Measurements from ENCODE around the gene CAST. TPM values are rescaled to one million over a fixed set of nuclear protein-coding genes. Genes with fewer than 3 reads are reported as not detected.

The CAST gene
- total RNA-seq, 1 donor from 2014 or later, result 523 TPM

DNA sequence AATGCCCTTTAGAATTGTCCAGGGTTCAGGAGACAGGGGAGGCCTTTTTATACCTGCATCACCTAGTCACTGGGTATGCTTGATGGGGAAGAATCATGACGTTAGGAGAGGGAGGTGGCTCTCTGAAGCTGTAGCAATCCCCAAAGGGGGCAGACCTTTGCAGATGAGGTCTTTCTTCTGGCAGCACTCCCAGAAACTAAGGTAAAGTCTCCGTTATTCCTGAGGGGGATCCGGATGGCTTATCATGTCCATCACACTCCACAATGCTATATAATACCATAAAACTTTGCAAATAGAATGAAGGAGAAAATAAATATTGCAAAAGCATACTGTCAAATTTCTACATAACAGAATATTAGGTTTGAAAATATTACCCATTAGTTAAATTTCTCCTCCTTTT lies 21.5 kb upstream of the CAST start:
- no peak for DNase-seq
- intact Hi-C loops (cut with micrococcal nuclease), result no loop called here
- no peak for ATAC-seq

DNA sequence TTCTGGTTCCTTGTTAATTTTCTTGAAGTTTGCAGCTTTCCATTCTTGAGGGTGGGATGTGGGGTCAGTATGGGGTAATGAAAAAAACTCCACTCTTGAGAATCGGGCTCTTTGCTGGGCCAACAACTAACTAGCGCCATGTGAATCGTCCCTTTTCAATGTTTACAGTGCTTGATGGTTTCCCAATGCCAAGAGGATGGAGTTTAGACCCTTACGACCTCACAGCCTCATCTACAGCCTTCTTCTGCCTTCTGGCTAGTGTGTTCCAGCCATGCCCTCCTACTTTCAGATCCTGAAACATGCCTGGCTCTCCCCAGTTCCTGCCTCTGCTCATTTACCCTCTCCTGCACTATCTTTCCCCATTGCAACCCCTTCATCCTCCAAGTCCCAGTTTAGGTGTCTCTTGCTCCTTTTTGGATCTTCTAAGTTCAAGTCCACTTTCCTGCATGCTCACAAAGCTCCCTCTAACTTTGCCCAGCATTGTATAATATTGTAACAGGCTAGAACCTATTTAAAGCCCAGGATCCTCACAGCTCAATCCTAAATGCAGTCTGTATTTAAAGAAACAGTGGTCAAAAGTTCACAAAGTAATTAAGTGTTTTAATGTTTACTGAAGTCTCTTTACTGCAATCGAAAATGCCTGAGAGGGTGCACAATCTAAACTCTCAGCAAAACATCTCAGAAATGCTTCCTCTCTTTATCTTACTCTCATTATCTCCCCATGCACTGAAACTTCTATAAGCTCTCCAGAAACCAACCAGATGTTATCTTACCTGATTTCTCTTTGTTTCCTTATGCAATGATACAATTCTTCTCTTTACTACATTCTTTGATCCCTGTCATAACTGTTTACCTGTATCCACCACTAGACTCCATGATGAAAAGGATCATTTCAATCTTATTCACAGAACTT lies 20.6 kb upstream of the CAST start:
- ATAC-seq, result no peak
- intact Hi-C loops (cut with micrococcal nuclease), result no loop called here
- DNase-seq, result no peak

DNA sequence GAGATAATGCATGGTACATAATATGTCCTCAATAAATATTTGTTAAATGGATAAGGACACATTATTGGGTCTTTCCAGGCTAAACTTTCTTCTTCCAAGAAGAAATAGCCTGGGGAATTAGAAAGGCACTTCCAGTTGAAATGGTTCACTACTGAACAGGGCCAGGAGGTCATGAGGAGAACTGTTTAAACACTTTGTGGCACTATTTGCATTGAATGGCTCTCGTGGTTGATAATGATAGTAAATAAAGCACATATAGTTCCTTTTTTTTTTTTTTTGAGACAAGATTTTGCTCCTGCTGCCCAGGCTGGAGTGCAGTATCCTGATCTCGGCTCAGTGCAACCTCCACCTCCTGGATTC lies 19.9 kb upstream of the CAST start:
- DNase-seq (no peak), ATAC-seq (no peak)
- intact Hi-C loops (cut with micrococcal nuclease), result no loop called here

DNA sequence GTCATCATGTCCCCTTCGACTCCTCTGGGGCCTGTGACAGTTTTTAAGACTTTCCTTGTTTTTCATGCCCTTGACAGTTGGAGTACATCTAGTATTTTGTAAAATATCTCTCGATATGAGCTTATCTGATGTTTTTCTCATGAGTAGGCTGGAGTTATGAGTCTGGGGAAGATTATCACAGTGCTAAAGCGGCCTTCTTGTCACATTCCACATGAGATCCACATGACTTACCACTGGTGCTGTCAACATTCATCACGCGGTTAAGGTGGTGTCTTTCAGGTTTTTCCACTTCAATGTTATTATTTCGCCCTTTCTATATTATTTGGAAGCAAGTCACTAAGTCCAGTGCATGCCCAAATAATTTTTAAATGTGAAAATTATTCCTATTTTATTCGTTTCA lies 17.1 kb upstream of the CAST start:
- ATAC-seq, result no peak
- DNase-seq, result no peak
- intact Hi-C loops (cut with micrococcal nuclease), result no loop called here

DNA sequence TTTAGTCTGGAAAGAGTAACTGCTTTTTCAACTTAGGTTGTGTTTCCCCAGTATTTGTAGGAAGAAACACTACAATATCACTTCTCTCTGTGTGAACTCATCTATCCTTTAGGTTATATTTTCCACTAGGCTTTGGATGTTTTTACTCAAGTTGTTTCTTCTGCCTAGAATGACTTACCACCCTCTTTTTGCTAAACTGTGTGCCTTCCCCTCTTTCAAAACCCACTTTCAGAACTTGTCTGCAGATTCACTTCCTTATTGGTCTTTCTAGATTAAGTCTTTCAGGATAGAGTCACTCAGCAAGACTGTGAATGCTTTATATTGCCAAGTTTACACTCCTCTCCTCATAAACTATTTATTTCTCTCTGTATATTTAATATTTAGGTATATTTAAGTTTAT lies 14.2 kb upstream of the CAST start:
- DNase-seq, result no peak
- no peak for ATAC-seq
- intact Hi-C loops (cut with micrococcal nuclease), result no loop called here

DNA sequence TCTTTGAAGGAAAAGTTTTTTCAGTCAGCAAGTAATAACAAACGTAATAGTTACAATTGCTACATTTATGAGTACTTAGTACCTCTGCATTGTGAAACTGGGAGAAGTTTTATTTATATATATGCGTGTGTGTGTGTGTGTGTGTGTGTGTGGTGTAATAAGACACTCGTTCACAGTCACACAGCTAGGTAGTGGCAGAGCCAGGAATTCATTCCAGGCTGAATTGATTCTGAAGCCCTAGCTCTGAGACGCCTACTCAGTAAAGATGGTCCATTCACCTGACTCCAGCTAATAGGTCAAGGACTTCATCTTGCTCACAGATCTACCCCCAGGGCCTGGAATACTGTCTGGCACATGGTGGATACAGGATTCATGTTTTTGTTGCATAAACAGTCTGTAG lies 13.6 kb upstream of the CAST start:
- DNase-seq (no peak), ATAC-seq (peak; percentile 18)
- intact Hi-C loops (cut with micrococcal nuclease), result no loop called here

DNA sequence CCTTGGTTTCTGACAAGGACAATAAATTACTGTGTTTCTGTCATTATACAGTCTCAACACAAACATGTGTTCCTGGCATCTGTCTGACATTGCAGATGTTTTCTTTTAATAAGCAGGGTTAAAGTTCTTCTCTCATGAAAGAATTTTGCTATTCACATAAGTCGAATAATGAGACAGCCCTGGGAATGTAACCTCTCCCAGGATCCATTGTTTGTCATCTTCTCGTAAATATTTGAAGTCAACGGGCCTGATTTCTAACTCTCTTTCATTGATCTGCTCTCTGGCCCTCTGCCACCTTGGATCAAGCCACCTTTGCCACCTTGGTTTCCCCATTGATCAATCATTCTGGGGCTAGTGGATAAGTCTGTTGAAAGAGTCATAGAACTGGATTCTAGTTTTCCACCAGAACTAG lies 12.9 kb upstream of the CAST start:
- DNase-seq (no peak), ATAC-seq (no peak)
- intact Hi-C loops (cut with micrococcal nuclease), result no loop called here

DNA sequence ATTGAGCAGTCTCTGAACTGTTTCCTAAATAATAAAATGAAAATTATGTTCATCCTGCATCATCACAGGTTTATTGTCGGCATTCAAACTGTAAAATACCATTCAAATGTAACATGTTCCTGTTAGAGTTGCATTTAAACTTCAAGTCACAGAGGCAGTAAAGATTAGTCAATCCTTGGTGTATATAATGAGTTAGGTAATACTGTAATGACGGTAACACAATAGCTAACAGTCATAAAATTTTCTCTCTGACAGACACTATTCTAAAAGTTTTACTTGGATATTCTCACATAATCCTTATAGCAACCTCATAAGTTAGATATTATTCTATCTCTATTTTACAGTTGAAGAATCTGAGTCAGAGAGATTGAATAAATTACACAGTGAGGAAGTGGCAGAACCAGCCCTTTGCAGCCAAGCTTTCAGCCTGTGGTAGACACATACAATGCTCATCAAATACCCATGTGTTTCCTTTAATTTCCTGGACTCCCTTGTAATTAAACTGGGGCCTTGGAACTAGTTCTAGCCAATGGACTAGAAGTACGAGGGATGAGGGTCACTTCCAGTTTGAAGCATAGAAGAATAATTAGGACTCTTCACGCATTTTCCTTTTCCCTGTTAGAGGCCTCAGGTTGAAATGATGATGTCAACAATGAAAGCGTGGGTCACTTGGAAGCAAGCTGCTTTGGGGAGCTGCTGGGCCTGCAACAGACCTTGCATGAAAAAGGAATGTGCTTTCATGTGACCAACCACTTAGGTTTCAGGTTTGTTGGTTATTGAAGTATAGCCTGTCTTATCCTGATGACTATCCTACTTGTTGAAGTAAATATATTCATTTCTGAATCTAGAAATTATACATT lies 12.3 kb upstream of the CAST start:
- ATAC-seq (no peak), DNase-seq (no peak)
- intact Hi-C loops (cut with micrococcal nuclease), result no loop called here

DNA sequence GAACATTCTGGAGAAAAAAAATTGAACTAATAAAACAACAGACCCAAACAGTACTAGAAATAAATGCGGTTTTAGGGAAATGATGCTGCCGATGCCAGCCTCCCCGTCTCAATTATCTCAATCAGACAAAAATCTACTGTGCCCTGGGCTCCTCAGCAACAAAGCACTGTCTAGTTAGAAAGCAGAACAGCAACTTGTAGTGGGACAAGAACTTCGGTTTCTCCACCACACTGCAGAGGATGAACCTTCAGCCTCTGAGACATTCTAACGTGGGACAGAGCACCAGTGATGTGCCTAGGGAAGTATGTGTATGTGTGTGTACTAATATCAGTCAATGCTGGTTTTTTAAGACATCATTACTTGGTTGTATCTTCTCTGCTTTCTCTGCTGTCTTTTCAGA lies 11.1 kb upstream of the CAST start:
- DNase-seq, result no peak
- intact Hi-C loops (cut with micrococcal nuclease), result no loop called here
- no peak for ATAC-seq

DNA sequence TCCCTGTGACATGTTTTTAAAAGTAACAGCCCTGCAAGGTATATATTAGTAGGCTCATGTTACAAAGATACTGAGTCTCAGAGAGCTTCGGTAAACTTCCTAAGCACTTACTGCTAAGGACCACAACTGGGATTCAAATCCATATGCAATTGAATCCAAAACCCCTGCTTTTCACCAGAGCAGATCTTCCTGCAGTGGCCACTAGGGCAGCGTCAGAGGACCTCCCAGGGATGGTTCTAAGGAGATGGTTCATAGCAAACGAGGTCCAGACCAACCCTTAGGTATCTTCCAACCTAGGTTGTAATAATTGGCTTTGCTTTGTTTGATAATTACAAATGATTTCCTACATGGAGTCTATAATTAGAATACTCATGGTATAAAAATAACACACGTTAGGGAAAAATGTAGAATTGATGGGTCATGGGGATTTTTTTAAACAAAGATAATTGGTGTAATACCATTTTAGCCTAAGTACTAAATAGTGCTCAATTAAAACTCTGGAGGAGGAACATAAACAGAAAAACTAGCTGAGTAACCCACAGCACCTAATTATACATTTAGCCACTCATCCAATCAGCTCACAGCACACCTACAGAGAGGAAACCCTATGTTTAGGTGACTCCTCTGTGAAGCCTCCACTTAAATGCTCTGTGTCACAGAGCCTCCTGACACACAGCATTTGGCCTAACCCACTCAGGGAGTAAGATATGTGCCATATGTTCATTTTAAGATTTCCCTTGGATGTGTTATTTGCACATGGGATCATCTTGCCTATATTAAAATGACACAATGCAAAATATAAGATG lies 10.0 kb upstream of the CAST start:
- ATAC-seq (no peak), DNase-seq (no peak)
- intact Hi-C loops (cut with micrococcal nuclease), result no loop called here

DNA sequence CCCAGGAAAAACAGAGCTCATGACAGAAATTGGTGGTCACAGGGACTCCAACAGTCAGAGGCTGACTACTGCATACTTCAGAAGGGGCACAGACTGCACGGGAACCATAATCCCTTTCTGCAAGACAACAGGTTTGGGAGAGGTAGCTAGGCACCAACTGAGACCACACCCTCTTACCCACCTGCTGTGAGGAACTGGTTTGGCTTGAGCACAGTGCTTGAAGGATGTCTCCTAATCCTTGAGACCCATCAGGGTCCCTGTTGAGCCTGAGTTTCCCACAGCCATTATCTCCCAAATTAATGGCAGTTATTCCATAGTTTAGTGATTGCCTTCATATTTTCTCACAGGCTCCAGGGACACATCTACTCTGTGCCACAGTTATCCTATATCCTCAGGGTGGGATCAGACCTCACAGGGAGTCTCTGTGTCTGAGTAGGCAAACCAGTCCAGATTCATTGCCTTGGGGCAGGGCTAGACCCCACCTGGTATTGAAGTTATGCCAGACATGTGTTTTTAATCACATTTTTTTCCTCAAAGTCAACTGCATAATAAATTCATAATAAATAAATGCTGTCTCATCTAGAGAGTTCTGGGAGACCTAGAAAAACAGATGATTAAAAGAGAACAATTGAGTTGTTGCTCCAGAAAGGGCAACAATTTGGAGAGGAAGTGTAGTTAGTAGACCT lies 9.3 kb upstream of the CAST start:
- intact Hi-C loops (cut with micrococcal nuclease), result no loop called here
- ATAC-seq, result no peak
- no peak for DNase-seq

DNA sequence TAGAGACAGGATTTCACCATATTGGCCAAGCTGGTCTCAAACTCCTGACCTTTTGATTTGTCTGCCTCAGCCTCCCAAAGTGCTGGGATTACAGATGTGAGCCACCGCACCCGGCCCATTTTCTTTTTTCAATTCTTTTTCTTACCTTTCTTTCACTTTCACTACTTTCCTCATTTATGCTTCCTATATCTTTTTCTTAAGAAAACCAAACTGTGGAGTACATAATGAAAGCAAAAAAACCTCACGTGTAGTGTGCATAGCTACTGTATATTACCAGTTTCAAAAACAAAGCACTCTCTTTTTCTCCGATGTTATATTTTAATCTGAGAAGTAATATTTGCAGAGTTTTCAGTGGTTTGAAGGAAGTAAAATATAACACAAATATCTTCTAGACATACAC lies 8.0 kb upstream of the CAST start:
- intact Hi-C loops (cut with micrococcal nuclease), result no loop called here
- ATAC-seq, result no peak

DNA sequence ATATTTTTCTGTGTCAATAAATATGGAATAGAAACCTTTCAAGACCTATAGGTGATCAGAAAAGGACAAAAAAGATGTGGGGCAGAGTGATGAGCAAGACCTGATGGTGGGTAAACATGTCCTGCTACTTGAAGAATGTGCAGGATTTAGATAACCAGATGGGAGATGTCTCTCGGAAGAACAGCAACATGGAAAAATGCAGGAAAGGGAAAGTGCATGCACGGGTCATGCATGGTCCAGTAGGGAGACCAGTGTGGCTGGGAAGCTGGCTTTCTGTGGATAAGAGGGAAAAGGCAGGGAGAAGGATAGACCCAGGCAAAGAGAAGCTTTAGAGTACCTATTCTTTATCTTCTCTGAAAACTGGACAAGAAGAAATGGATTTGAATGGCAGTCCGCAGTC lies 7.1 kb upstream of the CAST start:
- DNase-seq, result no peak
- no peak for ATAC-seq
- intact Hi-C loops (cut with micrococcal nuclease), result no loop called here

More for the DNA sequence above, 8.0 kb upstream of the CAST start:
- no peak for DNase-seq

DNA sequence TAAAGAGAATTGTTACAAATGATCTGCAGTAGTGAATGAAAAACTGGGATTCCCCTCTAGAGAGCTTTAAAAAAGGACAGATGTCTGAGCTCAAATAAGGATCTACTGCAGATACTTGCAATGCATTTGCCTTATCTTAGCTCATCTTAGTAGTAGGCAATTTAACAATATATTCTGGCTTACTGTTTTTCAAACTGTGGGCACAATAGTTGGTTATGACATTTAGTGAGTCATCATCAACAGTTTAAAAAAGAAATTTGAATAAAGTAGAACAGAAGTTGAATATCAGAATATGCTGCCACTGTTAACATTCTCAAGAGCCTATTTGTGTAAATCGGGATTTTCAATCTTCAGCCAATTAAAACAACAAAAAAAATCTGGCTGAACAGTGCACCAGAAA lies 6.7 kb upstream of the CAST start:
- no peak for ATAC-seq
- intact Hi-C loops (cut with micrococcal nuclease), result no loop called here
- DNase-seq, result no peak

DNA sequence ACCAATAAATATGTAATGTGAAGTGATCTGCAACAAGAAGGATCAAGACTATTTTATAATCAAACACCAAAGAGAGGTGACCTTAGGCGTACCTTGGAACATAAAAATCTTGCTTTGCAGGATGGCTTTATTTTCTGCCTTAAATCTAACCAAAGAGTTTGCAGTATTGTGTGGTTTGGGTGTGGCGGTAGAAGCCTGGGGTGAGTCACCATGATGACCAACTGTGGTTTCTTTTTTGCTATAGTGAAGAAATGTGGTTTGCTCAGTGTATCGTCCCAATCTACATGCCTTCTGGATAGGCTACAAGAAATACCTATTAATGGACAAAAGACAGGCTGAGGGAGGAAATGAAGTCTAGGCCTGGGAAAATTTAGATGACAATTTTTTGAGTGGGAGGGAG lies 5.1 kb upstream of the CAST start:
- ATAC-seq (no peak), DNase-seq (no peak)

DNA sequence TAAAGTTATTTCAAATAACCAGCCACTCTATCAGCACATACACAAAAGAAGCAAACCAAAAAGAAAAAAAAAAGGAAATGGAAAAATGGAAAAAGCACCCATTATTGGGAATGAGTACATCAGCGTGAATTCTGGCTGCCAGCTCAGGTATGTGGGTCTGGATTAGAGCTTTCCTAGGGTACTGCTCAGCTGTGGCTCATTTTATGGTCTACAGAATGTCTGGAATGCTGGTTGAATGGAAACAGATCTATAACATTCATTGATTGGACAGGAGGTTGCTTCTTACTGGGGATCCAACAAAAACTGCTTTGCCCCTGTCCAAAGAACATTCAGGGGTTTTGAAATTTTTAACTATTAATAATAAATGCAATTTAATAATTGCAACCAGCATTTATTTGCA lies 3.9 kb upstream of the CAST start:
- no peak for DNase-seq
- no peak for ATAC-seq
- intact Hi-C loops (cut with micrococcal nuclease), result no loop called here

More for the DNA sequence above, 5.1 kb upstream of the CAST start:
- intact Hi-C loops (cut with micrococcal nuclease), result no loop called here

DNA sequence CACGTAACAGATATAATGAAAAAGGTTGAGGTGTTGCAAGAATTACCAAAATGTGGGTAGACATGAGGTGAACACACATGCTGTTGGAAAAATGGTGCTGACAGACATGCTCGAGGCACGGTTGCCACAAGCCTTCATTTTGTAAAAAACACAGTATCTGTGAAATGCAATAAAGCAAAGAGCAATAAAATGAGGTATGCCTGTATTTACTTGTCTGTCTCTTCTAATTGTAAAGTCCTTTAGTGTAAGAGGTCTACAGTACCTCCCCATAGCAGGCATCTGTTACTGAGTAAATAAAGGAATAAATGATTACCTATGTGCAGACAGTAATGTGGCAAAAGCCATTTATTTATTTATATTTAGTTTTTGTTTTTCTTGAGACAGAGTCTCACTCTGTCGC lies 3.0 kb upstream of the CAST start:
- DNase-seq (no peak), ATAC-seq (no peak)
- intact Hi-C loops (cut with micrococcal nuclease), result no loop called here

DNA sequence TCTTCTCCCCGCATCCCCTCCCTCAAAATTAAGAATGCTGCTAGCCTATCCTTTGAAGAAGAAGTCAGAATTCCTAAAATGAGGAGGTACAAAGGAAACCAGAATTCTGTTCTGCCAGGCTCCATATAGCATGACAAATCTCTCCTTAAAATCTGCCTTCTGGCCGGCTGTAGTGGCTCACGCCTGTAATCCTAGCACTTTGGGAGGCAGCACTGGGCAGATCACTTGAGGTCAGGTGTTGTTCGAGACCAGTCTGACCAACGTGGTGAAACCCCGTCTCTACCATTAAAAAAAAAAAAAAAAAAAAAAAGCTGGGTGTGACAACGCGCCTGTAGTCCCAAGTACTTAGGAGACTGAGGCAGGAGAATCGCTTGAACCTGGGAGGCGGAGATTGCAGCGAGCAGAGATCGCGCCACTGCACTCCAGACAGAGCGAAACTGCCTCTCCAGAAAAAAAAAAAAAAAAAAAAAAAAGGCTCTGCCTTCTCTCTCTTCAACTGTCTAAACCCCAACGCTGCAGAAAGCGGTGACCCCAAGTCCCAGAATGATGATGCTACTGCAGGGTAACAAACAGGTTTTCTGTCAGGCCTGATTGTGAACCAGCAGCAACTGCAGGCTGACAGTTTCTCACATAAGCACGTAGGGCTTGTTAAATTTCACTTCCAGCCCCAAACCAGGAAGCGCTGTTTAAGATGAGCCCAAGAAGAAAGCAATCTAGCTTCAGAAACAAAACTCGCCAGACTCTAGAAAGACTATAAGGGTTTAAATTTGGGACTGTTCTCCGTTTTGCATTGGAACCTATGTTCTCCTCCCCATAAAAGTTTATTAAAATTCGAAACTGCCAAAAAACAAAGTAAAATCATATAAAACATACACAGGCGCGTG lies 963 bp upstream of the CAST start:
- intact Hi-C loops (cut with micrococcal nuclease), result no loop called here
- DNase-seq, result peak; percentile 35
- no peak for ATAC-seq
